Thyroid gland (tissue), 4 donors: ENCODE measurements around the gene MAST3. TPM values are rescaled to one million over a fixed set of nuclear protein-coding genes. Genes with fewer than 3 reads are reported as not detected.
A peak's percentile ranks its signal among the peaks of the same experiment; 100 is the strongest.

Experiments used
- DNase-seq, 2 donors: peaks; one replicate each; pipeline ENCODE4 v3.0.0-alpha.2; 2019
- H3K27ac ChIP-seq, 3 donors: fragments of 200-600 bp; sonication (generic); 1 replicate in 2 of 3; 2 replicates in 1 of 3; pipeline ENCODE4 v1.5.1; 2016 to 2019; ENCODE audit warnings: mild to moderate bottlenecking in 1 of 3, moderate library complexity in 1 of 3
- H3K27me3 ChIP-seq: fragments of 200-600 bp; sonication (generic); one replicate; pipeline ENCODE4 v1.5.1; 2019
- H3K36me3 ChIP-seq, 2 donors: fragments of 200-600 bp; sonication (generic); one replicate each; pipeline ENCODE4 v1.5.1; 2016 to 2019
- H3K4me1 ChIP-seq, 2 donors: fragments of 200-600 bp; sonication (generic); one replicate each; pipeline ENCODE4 v1.5.1; 2017 to 2019
- H3K4me3 ChIP-seq, 3 donors: fragments of 200-600 bp; sonication (generic); replicated peaks in 1 of 3; 1 replicate in 2 of 3; 2 replicates in 1 of 3; pipeline ENCODE4 v1.5.1; 2016; ENCODE audit warnings: mild to moderate bottlenecking in 1 of 3
- H3K9me3 ChIP-seq: fragments of 200-600 bp; sonication (generic); one replicate; pipeline ENCODE4 v1.5.1; 2017
- POLR2A ChIP-seq, 2 donors: fragments of 450-650 bp; IDR thresholded peaks; one replicate each; pipeline ENCODE4 v1.6.1; 2017; ENCODE audit warnings: antibody characterized with exemption in 2 of 2, mild to moderate bottlenecking in 2 of 2, moderate library complexity in 1 of 2
- WGBS, 2 donors: methylation state at CpG; one replicate each; pipeline ENCODE4 v1.1.5; 2017; 5-methylcytosine and 5-hydroxymethylcytosine counted together
- intact Hi-C: fragments of 100-400 bp; cut with DNase I; formaldehyde crosslinking; loops from one replicate; pipeline ENCODE4 v1.15.1; 2023
- total RNA-seq, 4 donors: library from RNA; depleted of rRNA; stranded (reverse); fragments of >200 nt; gene quantifications; one replicate each; pipeline ENCODE4 v1.2.3, GENCODE V29; 2016
- TF ChIP-seq, protein P1 (sequence below), 6 experiments: fragments of 200-600 bp in 3 of 6; fragments of 450-650 bp in 3 of 6; sonication (generic) in 3 of 6; IDR thresholded peaks; one replicate each; pipeline ENCODE4 v1.5.1; 2016 to 2019; ENCODE audit warnings: antibody characterized with exemption in 6 of 6, mild to moderate bottlenecking in 2 of 6, inconsistent platforms in 1 of 6, moderate library complexity in 1 of 6

MAST3 gene
- total RNA-seq, 4 donors from 2014 or later, result 4.8 to 5.6 (median 5.0) TPM

DNA sequence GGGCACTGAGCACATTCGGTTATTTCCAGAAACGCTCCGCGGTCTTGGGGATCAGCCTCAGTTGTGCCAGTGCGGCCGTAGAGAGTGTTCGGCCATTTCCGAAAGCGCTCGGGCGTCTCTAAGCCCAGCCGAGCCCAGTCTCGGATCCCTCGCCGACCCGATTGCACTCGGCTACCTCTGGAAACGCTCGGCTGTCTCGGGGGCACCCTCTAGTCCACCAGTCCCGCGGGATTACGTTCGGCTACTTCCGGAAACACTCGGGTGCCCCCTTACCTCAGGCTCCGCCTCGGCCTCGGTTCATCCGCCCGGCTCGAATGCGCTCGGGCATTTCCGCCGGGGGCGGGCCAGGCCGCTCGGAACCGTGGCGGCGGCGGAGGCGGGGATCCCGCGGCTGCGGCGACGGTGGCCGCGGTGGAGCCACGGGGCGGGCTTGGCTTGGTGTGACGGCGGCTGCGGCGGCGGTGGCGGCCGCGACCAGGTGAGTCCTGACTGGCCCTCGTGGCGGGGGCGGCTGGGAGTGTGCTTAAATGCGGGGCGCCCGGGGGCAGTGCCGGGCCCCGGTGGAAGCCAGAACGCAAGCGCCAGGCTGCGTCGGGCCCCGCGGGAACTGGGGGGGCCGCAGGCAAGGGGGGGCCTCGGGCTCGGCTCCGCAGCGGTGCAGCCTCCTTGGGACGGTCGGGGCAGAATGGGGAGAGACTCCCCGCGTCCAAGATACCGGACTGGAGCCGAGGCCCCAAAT is 55.4 kb downstream of the MAST3 start, which contains the start of gene PIK3R2:
TSS of gene PIK3R2 (plus strand) at position 347 of the 739 bp plus-strand sequence. CDS start 2,717 bp downstream, outside the sequence.
- peak; percentile 10 to 87 for TF ChIP-seq POLR2A (IDR thresholded peaks at IDR 0.05)
- TF ChIP-seq, protein P1, sequence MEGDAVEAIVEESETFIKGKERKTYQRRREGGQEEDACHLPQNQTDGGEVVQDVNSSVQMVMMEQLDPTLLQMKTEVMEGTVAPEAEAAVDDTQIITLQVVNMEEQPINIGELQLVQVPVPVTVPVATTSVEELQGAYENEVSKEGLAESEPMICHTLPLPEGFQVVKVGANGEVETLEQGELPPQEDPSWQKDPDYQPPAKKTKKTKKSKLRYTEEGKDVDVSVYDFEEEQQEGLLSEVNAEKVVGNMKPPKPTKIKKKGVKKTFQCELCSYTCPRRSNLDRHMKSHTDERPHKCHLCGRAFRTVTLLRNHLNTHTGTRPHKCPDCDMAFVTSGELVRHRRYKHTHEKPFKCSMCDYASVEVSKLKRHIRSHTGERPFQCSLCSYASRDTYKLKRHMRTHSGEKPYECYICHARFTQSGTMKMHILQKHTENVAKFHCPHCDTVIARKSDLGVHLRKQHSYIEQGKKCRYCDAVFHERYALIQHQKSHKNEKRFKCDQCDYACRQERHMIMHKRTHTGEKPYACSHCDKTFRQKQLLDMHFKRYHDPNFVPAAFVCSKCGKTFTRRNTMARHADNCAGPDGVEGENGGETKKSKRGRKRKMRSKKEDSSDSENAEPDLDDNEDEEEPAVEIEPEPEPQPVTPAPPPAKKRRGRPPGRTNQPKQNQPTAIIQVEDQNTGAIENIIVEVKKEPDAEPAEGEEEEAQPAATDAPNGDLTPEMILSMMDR (IDR thresholded peaks at IDR 0.05), result no peak
- peak; percentile 100 for DNase-seq
- Histone ChIP-seq H3K27ac (peak within 1 kb of the TSS; percentile 89 to 96 (median 90)), H3K4me1 (peaks cover 38 to 39% of the 10 kb centered on the region in 2 donors), H3K36me3 (no peaks in the 10 kb centered on the region), H3K4me3 (peak within 1 kb of the TSS; percentile 55 to 84 (median 70)), H3K9me3 (no peaks in the 10 kb centered on the region), H3K27me3 (no peaks in the 10 kb centered on the region)
- intact Hi-C loops, result loop anchor here (10.0 kb wide), 1 partner anchor 148 kb away; the partner anchor contains the start of gene ARRDC2
- WGBS, 2 donors, result 0% methylated on average over 7 to 14 of the region's 86 CpGs

DNA sequence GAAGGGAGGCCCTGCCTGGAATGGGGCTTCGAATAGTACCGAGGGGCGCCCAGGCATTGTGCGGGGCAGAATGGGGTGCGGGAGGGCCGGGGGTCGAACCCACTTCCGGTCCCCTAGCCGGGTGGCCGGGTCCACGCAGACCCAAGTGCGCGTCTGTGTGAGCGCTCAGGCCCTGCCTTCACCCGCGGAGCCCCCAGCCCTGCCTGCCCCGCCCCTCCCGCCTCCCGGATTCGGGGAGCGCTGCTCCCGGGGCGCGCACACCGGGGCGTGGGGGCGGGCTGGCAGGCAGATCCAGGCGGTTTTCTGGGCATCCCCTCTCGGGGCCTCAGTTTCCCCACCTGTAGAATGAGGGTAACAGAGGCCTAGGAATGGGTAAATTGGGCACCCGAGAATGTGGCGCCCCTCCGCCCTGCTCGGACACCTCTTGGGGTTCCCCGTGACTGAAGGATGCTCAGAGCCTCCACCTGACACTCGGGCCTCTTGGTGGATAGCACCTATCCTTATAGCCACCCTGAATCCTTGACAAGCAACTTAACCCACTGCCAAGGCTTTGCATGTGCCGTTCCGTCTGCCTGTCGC is 56.1 kb downstream of the MAST3 start:
- 3 to 8% methylated on average over 9 to 15 of the region's 38 CpGs for WGBS, 2 donors
- no peak for TF ChIP-seq POLR2A (IDR thresholded peaks at IDR 0.05)
- TF ChIP-seq, protein P1 (IDR thresholded peaks at IDR 0.05), result no peak

DNA sequence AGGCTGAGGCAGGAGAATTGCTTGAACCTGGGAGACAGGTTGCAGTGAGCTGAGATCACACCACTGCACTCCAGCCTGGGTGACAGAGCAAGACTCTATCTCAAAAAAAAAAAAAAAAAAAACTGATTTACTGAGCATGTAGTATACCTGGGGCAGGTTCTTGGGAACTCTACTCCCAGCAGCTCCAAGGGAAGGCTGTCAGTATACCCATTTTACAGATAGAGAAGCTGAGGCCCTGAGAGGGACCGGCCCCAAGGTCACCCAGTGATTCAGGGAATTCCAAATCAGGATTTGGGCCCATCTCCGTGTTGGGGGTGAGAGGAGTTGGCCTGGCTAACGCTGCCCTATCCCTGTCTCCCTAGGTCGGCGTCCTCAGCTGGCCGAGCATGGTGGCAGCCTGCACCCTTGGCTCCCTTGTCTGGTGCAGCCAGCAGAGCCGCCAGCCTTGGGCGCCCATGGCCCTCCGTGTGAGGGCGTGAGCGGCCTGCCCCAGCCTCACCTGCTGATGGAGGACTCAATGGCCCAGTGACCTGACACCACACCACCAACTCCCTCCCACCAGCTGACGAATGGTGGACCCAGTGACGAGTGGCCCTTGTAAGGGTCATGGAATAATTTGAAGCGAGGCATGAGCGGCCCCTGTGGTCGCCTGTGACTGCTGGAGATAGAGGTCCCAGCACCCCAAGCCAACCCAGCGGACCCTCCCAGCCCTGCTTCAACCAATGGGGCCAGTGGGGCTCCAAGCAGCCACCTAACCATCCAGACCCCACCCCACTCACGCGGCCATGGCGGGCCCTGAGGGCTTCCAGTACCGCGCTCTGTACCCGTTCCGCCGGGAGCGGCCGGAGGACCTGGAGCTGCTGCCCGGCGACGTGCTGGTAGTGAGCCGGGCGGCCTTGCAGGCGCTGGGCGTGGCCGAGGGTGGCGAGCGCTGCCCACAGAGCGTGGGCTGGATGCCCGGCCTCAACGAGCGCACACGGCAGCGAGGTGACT is 57.8 kb downstream of the MAST3 start:
- no peak for DNase-seq
- WGBS, 2 donors, result 95 to 96% methylated on average over 17 of the region's 43 CpGs
- peak overlapping the region in 2 of 3 donors; percentile 75 to 79 for H3K27ac ChIP-seq
- H3K4me1 ChIP-seq, result peaks cover 38 to 41% of the 10 kb centered on the region in 2 donors
- no peaks in the 10 kb centered on the region for H3K27me3 ChIP-seq
- no peaks in the 10 kb centered on the region for H3K36me3 ChIP-seq
- H3K4me3 ChIP-seq, result no peak overlapping the region
- H3K9me3 ChIP-seq, result no peaks in the 10 kb centered on the region
- intact Hi-C loops, result loop anchor here (10.0 kb wide), 1 partner anchor 151 kb away; the partner anchor contains the start of gene ARRDC2
- no peak for TF ChIP-seq POLR2A (IDR thresholded peaks at IDR 0.05)
- TF ChIP-seq, protein P1 (IDR thresholded peaks at IDR 0.05), result no peak

More for the DNA sequence above, 56.1 kb downstream of the MAST3 start:
- Histone ChIP-seq H3K4me3 (peak overlapping the region; percentile 55 to 84 (median 70)), H3K4me1 (peaks cover 38 to 39% of the 10 kb centered on the region in 2 donors), H3K27ac (peak overlapping the region; percentile 50 to 96 (median 75)), H3K9me3 (no peaks in the 10 kb centered on the region), H3K36me3 (no peaks in the 10 kb centered on the region), H3K27me3 (no peaks in the 10 kb centered on the region)
- peak; percentile 36 to 39 for DNase-seq
- intact Hi-C loops, result loop anchor here (10.0 kb wide), 1 partner anchor 149 kb away; the partner anchor contains the start of gene ARRDC2

DNA sequence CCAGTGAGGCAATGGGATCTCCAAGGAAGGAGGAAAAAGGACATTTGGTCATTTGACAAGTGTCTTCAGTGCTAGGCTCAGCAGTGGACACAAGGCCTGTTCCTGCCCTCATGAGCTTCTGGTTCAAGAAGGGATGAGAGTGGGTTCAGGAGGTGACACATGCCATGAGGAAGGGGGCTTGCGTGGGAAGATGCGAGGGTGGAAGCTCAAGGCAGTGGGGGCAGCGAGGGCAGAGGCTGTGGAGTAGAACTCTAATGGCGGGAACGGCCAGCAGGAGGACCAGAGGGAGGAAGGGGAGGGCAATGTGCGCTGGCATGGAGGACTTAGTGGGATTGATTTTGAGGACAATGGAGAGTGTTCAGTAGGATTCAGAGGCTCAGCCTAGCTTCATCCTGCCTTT is 58.7 kb downstream of the MAST3 start:
- peaks cover 43 to 48% of the 10 kb centered on the region in 2 donors for H3K4me1 ChIP-seq
- H3K27me3 ChIP-seq, result no peaks in the 10 kb centered on the region
- H3K4me3 ChIP-seq, result no peak overlapping the region
- H3K36me3 ChIP-seq, result no peaks in the 10 kb centered on the region
- intact Hi-C loops, result loop anchor here (10.0 kb wide), 1 partner anchor 151 kb away; the partner anchor contains the start of gene ARRDC2
- DNase-seq, result no peak
- 91 to 96% methylated on average over 6 of the region's 6 CpGs for WGBS, 2 donors
- peak overlapping the region; percentile 72 to 79 (median 75) for H3K27ac ChIP-seq
- no peak for TF ChIP-seq POLR2A (IDR thresholded peaks at IDR 0.05)
- TF ChIP-seq, protein P1 (IDR thresholded peaks at IDR 0.05), result no peak
- H3K9me3 ChIP-seq, result no peaks in the 10 kb centered on the region
